Trophoblast cell (in vitro differentiated cells and primary cell): ENCODE results near the gene ASIP.

Source experiments
- DNase-seq, 2 donors: peaks; one replicate each; pipeline ENCODE4 v3.0.0-alpha.2; 2016
- H2AFZ ChIP-seq: 2 replicates; pipeline ENCODE4 v1.6.1; 2013; ENCODE audit warnings: low read length, moderate library complexity, mild to moderate bottlenecking; ENCODE audit not compliant: insufficient read depth, poor library complexity
- H2AK5ac ChIP-seq: 2 replicates; pipeline ENCODE4 v1.6.1; 2013; ENCODE audit warnings: mild to moderate bottlenecking, low read length
- H2BK120ac ChIP-seq: 2 replicates; pipeline ENCODE4 v1.6.1; 2013; ENCODE audit warnings: low read length, mild to moderate bottlenecking, moderate library complexity; ENCODE audit not compliant: insufficient read depth, poor library complexity
- H2BK12ac ChIP-seq: 2 replicates; pipeline ENCODE4 v1.6.1; 2013; ENCODE audit warnings: mild to moderate bottlenecking, low read length, moderate library complexity
- H2BK5ac ChIP-seq: 2 replicates; pipeline ENCODE4 v1.6.1; 2013; ENCODE audit warnings: low read length, low read depth, moderate library complexity, mild to moderate bottlenecking; ENCODE audit not compliant: poor library complexity
- H3K14ac ChIP-seq: 2 replicates; pipeline ENCODE4 v1.6.1; 2013; ENCODE audit warnings: mild to moderate bottlenecking, low read length
- H3K18ac ChIP-seq: 2 replicates; pipeline ENCODE4 v1.6.1; 2013; ENCODE audit warnings: mild to moderate bottlenecking, low read length
- H3K23ac ChIP-seq: 2 replicates; pipeline ENCODE4 v1.6.1; 2013; ENCODE audit warnings: low read length
- H3K27ac ChIP-seq: 2 replicates; pipeline ENCODE4 v1.5.1; 2013; ENCODE audit warnings: low read depth, mild to moderate bottlenecking, inconsistent platforms, low read length, moderate library complexity
- H3K27me3 ChIP-seq: 2 replicates; pipeline ENCODE4 v1.6.1; 2013; ENCODE audit warnings: inconsistent platforms, mild to moderate bottlenecking, low read length, moderate library complexity; ENCODE audit not compliant: insufficient read depth
- H3K36me3 ChIP-seq, 2 experiments: 1 replicate in 1 of 2; 2 replicates in 1 of 2; pipeline ENCODE4 v1.6.1; 2013; ENCODE audit warnings: low read length in 2 of 2, mild to moderate bottlenecking in 2 of 2, moderate library complexity in 1 of 2; ENCODE audit not compliant: insufficient read depth in 2 of 2, control insufficient read depth in 1 of 2
- H3K4ac ChIP-seq: 2 replicates; pipeline ENCODE4 v1.6.1; 2013; ENCODE audit warnings: low read depth, mild to moderate bottlenecking, low read length, moderate library complexity
- H3K4me1 ChIP-seq, 2 experiments: 1 replicate in 1 of 2; 2 replicates in 1 of 2; pipeline ENCODE4 v1.6.1; 2013; ENCODE audit warnings: low read length in 2 of 2, mild to moderate bottlenecking in 2 of 2, moderate library complexity in 1 of 2; ENCODE audit not compliant: insufficient read depth in 2 of 2, control insufficient read depth in 1 of 2
- H3K4me2 ChIP-seq: 2 replicates; pipeline ENCODE4 v1.6.1; 2013; ENCODE audit warnings: inconsistent platforms, mild to moderate bottlenecking, low read length, moderate library complexity
- H3K4me3 ChIP-seq: 2 replicates; pipeline ENCODE4 v1.5.1; 2013; ENCODE audit warnings: mild to moderate bottlenecking, low read depth, low read length, inconsistent platforms
- H3K79me1 ChIP-seq: one replicate; pipeline ENCODE4 v1.6.1; 2013; ENCODE audit warnings: low read length
- H3K79me2 ChIP-seq: 2 replicates; pipeline ENCODE4 v1.6.1; 2013; ENCODE audit warnings: low read length, mild to moderate bottlenecking; ENCODE audit not compliant: control insufficient read depth, insufficient read depth, poor library complexity
- H3K9ac ChIP-seq: 2 replicates; pipeline ENCODE4 v1.6.1; 2013; ENCODE audit warnings: mild to moderate bottlenecking, low read length
- H3K9me3 ChIP-seq: 2 replicates; pipeline ENCODE4 v1.6.1; 2013; ENCODE audit warnings: low read depth, mild to moderate bottlenecking, control low read depth, inconsistent platforms, low read length; ENCODE audit not compliant: insufficient read depth
- H4K12ac ChIP-seq: 2 replicates; pipeline ENCODE4 v1.6.1; 2013; ENCODE audit warnings: low read depth, mild to moderate bottlenecking, low read length, moderate library complexity
- H4K8ac ChIP-seq: 2 replicates; pipeline ENCODE4 v1.6.1; 2013; ENCODE audit warnings: low read depth, mild to moderate bottlenecking, low read length, moderate library complexity
- H4K91ac ChIP-seq: one replicate; pipeline ENCODE4 v1.6.1; 2013; ENCODE audit warnings: low read depth, mild to moderate bottlenecking, low read length, moderate library complexity
- WGBS: extraction: QIAGEN DNeasy Blood & Tissue Kit; methylation state at CpG from one replicate; pipeline ENCODE4 v1.1.7; 2013; ENCODE audit warnings: missing lambda C conversion rate; ENCODE audit not compliant: insufficient read length, insufficient coverage; ENCODE audit errors: extremely low coverage; 5-methylcytosine and 5-hydroxymethylcytosine counted together

ASIP gene

DNA sequence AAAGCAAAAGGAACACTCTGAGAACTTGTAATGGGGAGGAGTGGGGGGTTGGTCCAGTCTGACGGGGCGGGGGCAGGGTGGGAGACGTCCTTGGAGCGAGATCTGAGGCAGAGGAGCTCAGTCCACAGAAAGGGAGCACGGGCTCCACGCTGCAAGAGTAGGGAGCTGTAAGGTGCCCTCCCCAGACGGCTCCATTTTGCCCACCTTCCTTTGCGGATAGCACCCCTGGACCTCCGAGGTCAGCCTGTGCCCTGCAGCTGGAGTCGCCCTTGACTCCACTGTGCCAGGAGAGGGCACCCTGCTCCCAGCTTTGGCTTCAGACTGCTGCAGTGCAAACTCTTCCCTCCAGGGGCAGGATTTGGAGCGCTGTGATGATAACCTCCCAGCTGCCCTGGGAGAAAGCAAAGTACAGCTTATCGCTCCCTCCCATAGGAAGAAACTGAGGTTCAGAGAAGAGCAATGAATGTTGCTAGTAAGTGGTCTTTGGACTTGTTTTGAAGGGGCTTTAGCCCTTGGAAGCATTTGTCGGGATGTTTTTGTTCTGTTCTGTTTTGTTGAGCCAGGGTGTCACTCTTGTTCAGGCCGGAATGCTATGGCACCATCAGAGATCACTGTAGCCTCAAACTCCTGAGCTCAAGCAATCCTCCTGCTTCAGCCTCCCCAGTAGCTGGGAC, 71.5 kb downstream of the ASIP start:
- H4K12ac ChIP-seq, result no peak overlapping the region
- H2BK120ac ChIP-seq, result no peak overlapping the region
- H3K79me2 ChIP-seq, result no peaks in the 10 kb centered on the region
- no peaks in the 10 kb centered on the region for H3K9me3 ChIP-seq
- no peak overlapping the region for H2BK5ac ChIP-seq
- no peak overlapping the region for H3K4ac ChIP-seq
- H3K27me3 ChIP-seq, result no peaks in the 10 kb centered on the region
- H3K18ac ChIP-seq, result no peak overlapping the region
- no peak overlapping the region for H2BK12ac ChIP-seq
- no peak overlapping the region for H3K9ac ChIP-seq
- no peak overlapping the region for H4K8ac ChIP-seq
- no CpG with 5 or more reads among the region's 14 CpGs for WGBS
- H2AFZ ChIP-seq, result no peak overlapping the region
- H3K23ac ChIP-seq, result no peak overlapping the region
- H3K27ac ChIP-seq, result no peak overlapping the region
- peak; percentile 86 to 97 for DNase-seq
- H3K4me2 ChIP-seq, result peak overlapping the region; percentile 75
- H3K79me1 ChIP-seq, result no peaks in the 10 kb centered on the region
- no peaks in the 10 kb centered on the region for H3K36me3 ChIP-seq
- no peak overlapping the region for H3K14ac ChIP-seq
- H3K4me1 ChIP-seq, result peaks cover 4 to 16% of the 10 kb centered on the region in 2 experiments
- no peak overlapping the region for H3K4me3 ChIP-seq
- no peak overlapping the region for H4K91ac ChIP-seq
- no peak overlapping the region for H2AK5ac ChIP-seq

DNA sequence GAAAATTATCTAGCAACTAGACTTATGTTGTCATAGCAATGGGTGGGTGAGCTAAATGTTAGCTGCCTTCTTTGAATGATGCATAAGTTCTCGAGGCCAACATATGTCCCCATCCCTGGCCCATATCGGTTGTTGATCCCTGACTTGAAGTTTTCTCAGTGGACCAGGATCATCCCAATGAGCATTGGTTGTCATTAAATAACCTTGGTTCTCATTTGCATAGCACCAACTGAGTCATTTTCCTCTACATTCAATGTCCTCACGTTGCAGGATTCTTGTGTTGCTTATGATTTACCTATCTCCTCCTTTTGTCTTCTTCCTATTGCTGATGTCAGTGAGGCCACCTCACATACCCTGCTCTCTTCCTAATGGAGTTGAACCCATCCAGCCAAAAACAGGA, 74.0 kb downstream of the ASIP start:
- H2BK12ac ChIP-seq, result no peak overlapping the region

DNA sequence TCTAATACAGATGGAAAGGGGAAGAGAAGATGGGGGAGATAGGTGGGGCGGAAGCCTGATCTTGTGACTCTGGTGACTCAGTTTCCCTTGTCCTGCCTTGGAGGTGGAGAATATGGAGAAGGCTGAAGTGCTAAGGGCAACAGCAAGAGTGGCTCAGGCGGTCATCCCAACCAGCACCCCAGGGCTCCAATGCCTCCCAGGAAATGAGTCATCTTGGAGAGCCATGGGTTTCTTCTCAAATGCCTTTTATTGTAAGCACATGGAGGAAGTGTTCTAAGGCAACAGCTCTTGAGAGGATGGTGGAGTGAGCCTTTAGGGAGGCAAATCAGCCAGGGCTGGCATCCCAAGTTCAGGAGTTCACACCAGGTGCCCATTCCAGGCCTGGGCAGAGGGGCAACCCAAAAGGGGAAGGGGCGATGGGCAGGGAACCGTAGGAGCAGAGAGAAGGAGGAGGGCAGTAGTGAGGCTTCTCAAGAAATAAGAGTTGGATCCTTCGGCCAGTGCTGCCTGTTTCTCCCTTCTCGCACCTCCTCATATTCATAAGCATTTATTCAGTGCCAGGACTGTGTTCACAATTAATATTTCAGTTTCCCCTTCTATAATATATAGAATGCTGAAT, 75.1 kb downstream of the ASIP start:
- H3K14ac ChIP-seq, result no peak overlapping the region
- H4K12ac ChIP-seq, result no peak overlapping the region
- H2AK5ac ChIP-seq, result no peak overlapping the region
- no peak overlapping the region for H4K8ac ChIP-seq
- no peak overlapping the region for H3K4me3 ChIP-seq
- no peaks in the 10 kb centered on the region for H3K9me3 ChIP-seq
- no peak overlapping the region for H4K91ac ChIP-seq
- H2AFZ ChIP-seq, result no peak overlapping the region
- no peak overlapping the region for H2BK12ac ChIP-seq
- peak; percentile 29 to 61 for DNase-seq
- H3K9ac ChIP-seq, result no peak overlapping the region
- no peak overlapping the region for H3K23ac ChIP-seq
- H2BK120ac ChIP-seq, result no peak overlapping the region
- no peaks in the 10 kb centered on the region for H3K36me3 ChIP-seq
- H3K79me1 ChIP-seq, result no peaks in the 10 kb centered on the region
- no peak overlapping the region for H3K4ac ChIP-seq
- no peak overlapping the region for H3K4me2 ChIP-seq
- peaks cover 4 to 19% of the 10 kb centered on the region in 2 experiments for H3K4me1 ChIP-seq
- no CpG with 5 or more reads among the region's 6 CpGs for WGBS
- no peak overlapping the region for H3K27ac ChIP-seq
- H2BK5ac ChIP-seq, result no peak overlapping the region
- no peaks in the 10 kb centered on the region for H3K79me2 ChIP-seq
- no peaks in the 10 kb centered on the region for H3K27me3 ChIP-seq
- no peak overlapping the region for H3K18ac ChIP-seq

More for the DNA sequence above, 74.0 kb downstream of the ASIP start:
- Histone ChIP-seq H4K12ac (no peak overlapping the region), H2AK5ac (no peak overlapping the region), H3K18ac (no peak overlapping the region), H3K79me2 (no peaks in the 10 kb centered on the region), H2BK120ac (no peak overlapping the region), H3K4me2 (no peak overlapping the region), H3K4me1 (peaks cover 4 to 16% of the 10 kb centered on the region in 2 experiments), H2AFZ (no peak overlapping the region), H2BK5ac (no peak overlapping the region), H3K14ac (no peak overlapping the region), H3K4me3 (no peak overlapping the region), H4K91ac (no peak overlapping the region), H3K9me3 (no peaks in the 10 kb centered on the region), H4K8ac (no peak overlapping the region), H3K23ac (no peak overlapping the region), H3K9ac (no peak overlapping the region), H3K4ac (no peak overlapping the region), H3K36me3 (no peaks in the 10 kb centered on the region), H3K79me1 (no peaks in the 10 kb centered on the region), H3K27me3 (no peaks in the 10 kb centered on the region), H3K27ac (no peak overlapping the region)
- DNase-seq, result peak in 1 of 2 donors; percentile 28
- no CpG with 5 or more reads among the region's 3 CpGs for WGBS
